ENCODE results near the gene FHOD3. TPM values are rescaled to one million over a fixed set of nuclear protein-coding genes. Genes with fewer than 3 reads are reported as not detected.

Gene FHOD3
- total and polyA plus RNA-seq, 9 of the 15 experiments (the other 6 are each of a cell fraction or from before 2014, with no cell fraction given) = 0.11 TPM; not detected in 8

DNA sequence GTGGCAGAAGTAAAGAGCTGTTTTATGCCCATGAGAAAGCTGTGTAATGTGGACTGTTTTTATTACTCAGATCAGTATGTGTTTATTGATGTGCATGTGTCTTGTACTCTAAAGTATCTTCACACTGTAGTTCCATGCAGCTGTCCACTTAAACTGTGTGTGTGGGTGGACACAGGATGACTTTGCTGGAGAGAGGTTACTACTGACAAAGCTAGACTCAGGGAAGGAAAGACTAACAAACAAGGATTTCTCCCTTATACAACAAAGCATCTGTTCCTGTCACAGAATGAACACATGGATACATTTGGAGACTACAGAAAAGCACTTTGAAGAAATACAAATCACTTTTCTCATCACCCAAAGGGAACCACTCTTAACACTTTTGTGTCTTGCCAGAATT, 10.0 kb downstream of the FHOD3 start:
- no peaks in the 10 kb centered on the region; a peak in 1 of 5 replicates for H3K4me1 ChIP-seq (replicated peaks in 1 of 2; ENCODE audit: control insufficient read depth in 2 of 2, insufficient read depth in 2 of 2, low read length in 2 of 2)
- TF ChIP-seq, protein P1, sequence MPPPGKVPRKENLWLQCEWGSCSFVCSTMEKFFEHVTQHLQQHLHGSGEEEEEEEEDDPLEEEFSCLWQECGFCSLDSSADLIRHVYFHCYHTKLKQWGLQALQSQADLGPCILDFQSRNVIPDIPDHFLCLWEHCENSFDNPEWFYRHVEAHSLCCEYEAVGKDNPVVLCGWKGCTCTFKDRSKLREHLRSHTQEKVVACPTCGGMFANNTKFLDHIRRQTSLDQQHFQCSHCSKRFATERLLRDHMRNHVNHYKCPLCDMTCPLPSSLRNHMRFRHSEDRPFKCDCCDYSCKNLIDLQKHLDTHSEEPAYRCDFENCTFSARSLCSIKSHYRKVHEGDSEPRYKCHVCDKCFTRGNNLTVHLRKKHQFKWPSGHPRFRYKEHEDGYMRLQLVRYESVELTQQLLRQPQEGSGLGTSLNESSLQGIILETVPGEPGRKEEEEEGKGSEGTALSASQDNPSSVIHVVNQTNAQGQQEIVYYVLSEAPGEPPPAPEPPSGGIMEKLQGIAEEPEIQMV (tag; conservative IDR thresholded peaks at IDR 0.05; ENCODE audit: low read depth) = no peak
- TF ChIP-seq TARDBP (IDR thresholded peaks at IDR 0.05) = no peak
- no peak for TF ChIP-seq ZNF134 (CRISPR knock-in tag; conservative IDR thresholded peaks at IDR 0.05)
- no peak for TF ChIP-seq NFYB (IDR thresholded peaks at IDR 0.05; ENCODE audit: extremely low read depth, insufficient read length)
- TF ChIP-seq, protein P2, sequence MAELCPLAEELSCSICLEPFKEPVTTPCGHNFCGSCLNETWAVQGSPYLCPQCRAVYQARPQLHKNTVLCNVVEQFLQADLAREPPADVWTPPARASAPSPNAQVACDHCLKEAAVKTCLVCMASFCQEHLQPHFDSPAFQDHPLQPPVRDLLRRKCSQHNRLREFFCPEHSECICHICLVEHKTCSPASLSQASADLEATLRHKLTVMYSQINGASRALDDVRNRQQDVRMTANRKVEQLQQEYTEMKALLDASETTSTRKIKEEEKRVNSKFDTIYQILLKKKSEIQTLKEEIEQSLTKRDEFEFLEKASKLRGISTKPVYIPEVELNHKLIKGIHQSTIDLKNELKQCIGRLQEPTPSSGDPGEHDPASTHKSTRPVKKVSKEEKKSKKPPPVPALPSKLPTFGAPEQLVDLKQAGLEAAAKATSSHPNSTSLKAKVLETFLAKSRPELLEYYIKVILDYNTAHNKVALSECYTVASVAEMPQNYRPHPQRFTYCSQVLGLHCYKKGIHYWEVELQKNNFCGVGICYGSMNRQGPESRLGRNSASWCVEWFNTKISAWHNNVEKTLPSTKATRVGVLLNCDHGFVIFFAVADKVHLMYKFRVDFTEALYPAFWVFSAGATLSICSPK (IDR thresholded peaks at IDR 0.05; ENCODE audit: borderline replicate concordance) = no peak
- no peak for TF ChIP-seq ZNF431 (CRISPR knock-in tag; IDR thresholded peaks at IDR 0.05)
- TF ChIP-seq, protein P3, sequence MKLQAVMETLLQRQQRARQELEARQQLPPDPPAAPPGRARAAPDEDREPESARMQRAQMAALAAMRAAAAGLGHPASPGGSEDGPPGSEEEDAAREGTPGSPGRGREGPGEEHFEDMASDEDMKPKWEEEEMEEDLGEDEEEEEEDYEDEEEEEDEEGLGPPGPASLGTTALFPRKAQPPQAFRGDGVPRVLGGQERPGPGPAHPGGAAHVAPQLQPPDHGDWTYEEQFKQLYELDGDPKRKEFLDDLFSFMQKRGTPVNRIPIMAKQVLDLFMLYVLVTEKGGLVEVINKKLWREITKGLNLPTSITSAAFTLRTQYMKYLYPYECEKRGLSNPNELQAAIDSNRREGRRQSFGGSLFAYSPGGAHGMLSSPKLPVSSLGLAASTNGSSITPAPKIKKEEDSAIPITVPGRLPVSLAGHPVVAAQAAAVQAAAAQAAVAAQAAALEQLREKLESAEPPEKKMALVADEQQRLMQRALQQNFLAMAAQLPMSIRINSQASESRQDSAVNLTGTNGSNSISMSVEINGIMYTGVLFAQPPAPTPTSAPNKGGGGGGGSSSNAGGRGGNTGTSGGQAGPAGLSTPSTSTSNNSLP (IDR thresholded peaks at IDR 0.05; ENCODE audit: borderline replicate concordance, low read depth, low read length) = no peak
- TF ChIP-seq CBX2 (IDR thresholded peaks at IDR 0.05; ENCODE audit: insufficient read depth, low read length, poor library complexity, severe bottlenecking) = no peak
- TF ChIP-seq ZNF436 (CRISPR knock-in tag; IDR thresholded peaks at IDR 0.05) = no peak
- H3K27ac ChIP-seq (ENCODE audit: extremely low read depth, low read depth, low read length) = no peak overlapping the region
- no peak overlapping the region for H3K9ac ChIP-seq (ENCODE audit: insufficient read depth in 1 of 2, low read depth in 2 of 2, low read length in 2 of 2)
- intact Hi-C loops (cut with micrococcal nuclease) = no loop called here
- no peaks in the 10 kb centered on the region for H3K9me1 ChIP-seq (ENCODE audit: control insufficient read depth, insufficient read depth, low read length)
- POLR2A ChIA-PET = no interaction called here
- H3K9me3 ChIP-seq (replicated peaks; ENCODE audit: control insufficient read depth, insufficient read depth, low read depth, low read length) = no peaks in the 10 kb centered on the region
- no peak overlapping the region for H3K4me3 ChIP-seq
- ATAC-seq (no peak), DNase-seq (ENCODE audit: extremely low read depth in 1 of 4, low spot score in 3 of 4) (no peak), FAIRE-seq (no peak)
- in situ Hi-C loops (cut with MboI) = no loop called here
- no peaks in the 10 kb centered on the region for H3K79me2 ChIP-seq (ENCODE audit: control insufficient read depth, insufficient read depth, low read length)
- H2AFZ ChIP-seq (ENCODE audit: low read depth, low read length) = no peak overlapping the region
- CTCF ChIA-PET (ENCODE audit: low intra/inter-chr PET ratio) = no interaction called here
- no peak overlapping the region for H3K4me2 ChIP-seq (ENCODE audit: insufficient read depth, low read length)
- H4K20me1 ChIP-seq (replicated peaks; ENCODE audit: control insufficient read depth, insufficient read depth, low read length) = no peaks in the 10 kb centered on the region
- no peaks in the 10 kb centered on the region for H3K36me3 ChIP-seq (ENCODE audit: control insufficient read depth, insufficient read depth, low read length)
- BruUV-seq (replicated peaks) = no TSS peak
- peaks cover 0 to 19% of the 10 kb centered on the region in 2 experiments; a peak in 3 of 5 replicates for H3K27me3 ChIP-seq (ENCODE audit: control insufficient read depth in 2 of 2, insufficient read depth in 2 of 2, low read length in 2 of 2)

Data from K562 (cell line).